K562 (cell line): ENCODE results near the gene NECAB2. TPM values are rescaled to one million over a fixed set of nuclear protein-coding genes. Genes with fewer than 3 reads are reported as not detected.
A peak's percentile ranks its signal among the peaks of the same experiment; 100 is the strongest.

Experiments used
- ATAC-seq: fragments of 200-7000 bp; cut with Tn5 transposase; 3 replicates; pipeline ENCODE4 v1.9.1; 2020; ENCODE audit warnings: moderate library complexity
- BruUV-seq: library from RNA; stranded (reverse); fragments of 400-500 nt; replicated peaks from 2 replicates; lab custom pipeline; 2021; lab: Mats Ljungman, UMichigan
- CTCF ChIA-PET: fragments of 300-600 bp; formaldehyde crosslinking; extraction: SDS; loops from one replicate; lab custom pipeline; 2021; ENCODE audit warnings: low intra/inter-chr PET ratio; lab: Yijun Ruan, JAX
- POLR2A ChIA-PET: fragments of 300-600, 350-650 bp; sonication (Branson Sonifier 250); formaldehyde crosslinking; extraction: SDS; loops from one replicate; lab custom pipeline; 2021; ENCODE audit warnings: antibody characterized with exemption, inconsistent platforms; lab: Yijun Ruan, JAX
- DNase-seq, 4 experiments: peaks; one replicate each; pipeline versions ENCODE4 v3.0.0 to v3.0.0-alpha.2; 2011 to 2018; ENCODE audit warnings: low spot score in 3 of 4, mixed read lengths in 3 of 4; ENCODE audit errors: extremely low read depth in 1 of 4
- FAIRE-seq: peaks from 2 replicates; lab custom pipeline; 2011; peaks lifted over from hg19 to GRCh38; lab: Jason Lieb, UNC
- H2AFZ ChIP-seq: 2 replicates; pipeline ENCODE4 v1.6.0; 2011; ENCODE audit warnings: low read depth, low read length, control low read depth, inconsistent platforms
- H3K27ac ChIP-seq: fragments of 200-600 bp; 3 replicates; pipeline ENCODE4 v1.8.0; 2011; ENCODE audit warnings: low read depth, mild to moderate bottlenecking, control low read depth, inconsistent platforms, low read length, moderate library complexity, mixed read lengths; ENCODE audit errors: extremely low read depth
- H3K27me3 ChIP-seq, 2 experiments: fragments of 300-600 bp in 1 of 2; 2 replicates in 1 of 2; 3 replicates in 1 of 2; pipeline versions ENCODE4 v1.6.0 to v1.8.0; 2011; ENCODE audit warnings: inconsistent platforms in 2 of 2, low read length in 2 of 2, mild to moderate bottlenecking in 1 of 2, mixed read lengths in 1 of 2, moderate library complexity in 1 of 2; ENCODE audit not compliant: control insufficient read depth in 2 of 2, insufficient read depth in 2 of 2
- H3K36me3 ChIP-seq: fragments of 300-600 bp; 3 replicates; pipeline ENCODE4 v1.8.0; 2011; ENCODE audit warnings: mild to moderate bottlenecking, low read length, inconsistent platforms; ENCODE audit not compliant: control insufficient read depth, insufficient read depth
- H3K4me1 ChIP-seq, 2 experiments: fragments of 200-600 bp in 1 of 2; replicated peaks in 1 of 2; 2 replicates in 1 of 2; 3 replicates in 1 of 2; pipeline versions ENCODE4 v1.5.1 to v1.8.0; 2011; ENCODE audit warnings: inconsistent platforms in 2 of 2, low read length in 2 of 2, mild to moderate bottlenecking in 1 of 2, mixed read lengths in 1 of 2, moderate library complexity in 1 of 2; ENCODE audit not compliant: control insufficient read depth in 2 of 2, insufficient read depth in 2 of 2
- H3K4me2 ChIP-seq: 2 replicates; pipeline ENCODE4 v1.6.1; 2011; ENCODE audit warnings: low read length, control low read depth, inconsistent platforms, mixed read lengths; ENCODE audit not compliant: insufficient read depth
- H3K4me3 ChIP-seq: fragments of 200-600 bp; sonication (generic), shearing (Covaris generic); 2 replicates; pipeline ENCODE4 v1.5.1; 2016; ENCODE audit warnings: control low read depth, inconsistent platforms
- H3K79me2 ChIP-seq: fragments of 200-600 bp; 3 replicates; pipeline ENCODE4 v1.8.0; 2011; ENCODE audit warnings: low read length, inconsistent platforms; ENCODE audit not compliant: control insufficient read depth, insufficient read depth
- H3K9ac ChIP-seq, 2 experiments: 2 replicates each; pipeline versions ENCODE4 v1.6.0 to v1.6.1; 2011; ENCODE audit warnings: low read depth in 2 of 2, low read length in 2 of 2, control low read depth in 1 of 2, inconsistent platforms in 1 of 2, mild to moderate bottlenecking in 1 of 2, mixed read lengths in 1 of 2; ENCODE audit not compliant: insufficient read depth in 1 of 2
- H3K9me1 ChIP-seq: one replicate; pipeline ENCODE4 v1.6.0; 2011; ENCODE audit warnings: inconsistent platforms, mild to moderate bottlenecking, low read length, moderate library complexity; ENCODE audit not compliant: control insufficient read depth, insufficient read depth
- H3K9me3 ChIP-seq: replicated peaks from 2 replicates; pipeline ENCODE4 v1.5.1; 2011; ENCODE audit warnings: low read depth, low read length, inconsistent platforms; ENCODE audit not compliant: control insufficient read depth, insufficient read depth
- H4K20me1 ChIP-seq: replicated peaks from 2 replicates; pipeline ENCODE4 v1.6.1; 2011; ENCODE audit warnings: low read length, inconsistent platforms, mixed read lengths; ENCODE audit not compliant: control insufficient read depth, insufficient read depth
- CREB1 ChIP-seq, 2 experiments: sonication (generic) in 1 of 2; formaldehyde crosslinking in 1 of 2; IDR thresholded peaks; 2 replicates each; pipeline versions ENCODE4 v1.6.1 to v1.8.0; 2012 to 2022; ENCODE audit warnings: inconsistent platforms in 1 of 2, mild to moderate bottlenecking in 1 of 2, missing genetic modification reagents in 1 of 2, moderate library complexity in 1 of 2
- EGR1 ChIP-seq: fragments of 450-650 bp; conservative IDR thresholded peaks from 2 replicates; pipeline ENCODE4 v1.6.1; 2017; ENCODE audit warnings: mild to moderate bottlenecking
- MAFG ChIP-seq: fragments of 450-650 bp; conservative IDR thresholded peaks from 2 replicates; pipeline ENCODE4 v1.6.1; 2016; ENCODE audit warnings: missing genetic modification characterization, missing compliant biosample characterization
- NR3C1 ChIP-seq: sonication (generic); formaldehyde crosslinking; IDR thresholded peaks from 2 replicates; pipeline ENCODE4 v1.8.1; 2022; ENCODE audit warnings: missing genetic modification reagents
- PHF20 ChIP-seq: fragments of 450-650 bp; IDR thresholded peaks from 2 replicates; pipeline ENCODE4 v1.6.1; 2018; ENCODE audit not compliant: partially characterized antibody
- TEAD4 ChIP-seq, 2 experiments: sonication (generic) in 1 of 2; formaldehyde crosslinking in 1 of 2; IDR thresholded peaks; 2 replicates each; pipeline versions ENCODE4 v1.6.1 to v1.8.0; 2012 to 2022; ENCODE audit warnings: borderline replicate concordance in 1 of 2, inconsistent platforms in 1 of 2, low read length in 1 of 2, mild to moderate bottlenecking in 1 of 2, missing genetic modification reagents in 1 of 2
- ZBTB43 ChIP-seq: sonication (generic); formaldehyde crosslinking; IDR thresholded peaks from 2 replicates; pipeline ENCODE4 v1.8.0; 2023; ENCODE audit warnings: mild to moderate bottlenecking, missing genetic modification reagents
- ZNF165 ChIP-seq: fragments of 250-450 bp; sonication (Bioruptor Pico); IDR thresholded peaks from 2 replicates; pipeline ENCODE4 v1.4.0; 2020; ENCODE audit warnings: borderline replicate concordance
- ZNF174 ChIP-seq: fragments of 250-450 bp; sonication (Bioruptor Pico); IDR thresholded peaks from 2 replicates; pipeline ENCODE4 v1.4.0; 2020; ENCODE audit warnings: mild to moderate bottlenecking
- whole genome bisulfite sequencing: fragments of 100-300 bp; shearing (Covaris generic); methylation state at CpG from one replicate; pipeline ENCODE4 v1.1.6; 2016; ENCODE audit warnings: low coverage, mixed read lengths; ENCODE audit not compliant: insufficient coverage; ENCODE audit errors: missing lambda C conversion rate; 5-methylcytosine and 5-hydroxymethylcytosine counted together
- in situ Hi-C: fragments of 300-500 bp; cut with MboI; formaldehyde crosslinking; loops from 4 replicates; pipeline ENCODE4 v1.15.0; 2018; ENCODE audit warnings: inconsistent platforms, mixed read lengths
- intact Hi-C: fragments of 100-400 bp; cut with micrococcal nuclease; formaldehyde crosslinking; loops from 2 replicates; pipeline ENCODE4 v1.14.2; 2022
- polyA plus RNA-seq, 8 experiments: library from polyadenylated mRNA; depleted of rRNA in 4 of 8; stranded (reverse) in 5 of 8; unstranded in 3 of 8; fragments of >200 nt; fragmentation: Nextera tagmentation in 2 of 8; fragmentation: Illumina TruSeq in 1 of 8; extraction: Ambion mirVana in 2 of 8; extraction: Trizol in 1 of 8; gene quantifications; 2 replicates each; pipeline versions ENCODE4 v1.2.1 to v1.2.3, GENCODE V29; 2011 to 2014; ENCODE audit warnings: inconsistent platforms in 1 of 8, missing spikeins in 1 of 8
- total RNA-seq, 7 experiments: library from RNA; depleted of rRNA in 6 of 7; stranded (reverse); fragments of >200 nt in 6 of 7; fragmentation: Illumina TruSeq in 2 of 7; extraction: Trizol in 2 of 7; gene quantifications; 2 replicates each; pipeline versions ENCODE4 v1.2.1 to v1.2.3, GENCODE V29; 2011 to 2021; ENCODE audit warnings: low replicate concordance in 1 of 7

Gene NECAB2
- total and polyA plus RNA-seq, 9 of the 15 experiments (the other 6 are each of a cell fraction or from before 2014, with no cell fraction given): 0.03 to 0.28 TPM; not detected in 7

GRCh38 chr16:83932955-83933673 is 34.9 kb upstream of the NECAB2 start (continued):
- TF ChIP-seq ZNF174 (CRISPR knock-in tag): no peak
- TF ChIP-seq CREB1 (IDR thresholded peaks at IDR 0.05): no peak
- 0 out of 2 replicates have a peak, but pooled peaks have one; percentile 1 for TF ChIP-seq CREB1 (CRISPR knock-in tag; IDR thresholded peaks at IDR 0.05)
- TF ChIP-seq ZBTB43: no peak
- TF ChIP-seq PHF20: no peak

- no peaks in the 10 kb centered on the region for H3K36me3 ChIP-seq
- intact Hi-C loops: no loop called here
- peaks cover 0 to 42% of the 10 kb centered on the region in 2 experiments; a peak in 2 of 5 replicates for H3K4me1 ChIP-seq
- FAIRE-seq (no peak), ATAC-seq (no peak), DNase-seq (no peak)
- peaks cover 65 to 88% of the 10 kb centered on the region in 2 experiments for H3K27me3 ChIP-seq
- peaks cover 21% of the 10 kb centered on the region for H4K20me1 ChIP-seq
- no peak overlapping the region for H3K4me3 ChIP-seq
- TF ChIP-seq TEAD4 (IDR thresholded peaks at IDR 0.05; ENCODE audit: low read length) (no peak), TEAD4 (CRISPR knock-in tag; IDR thresholded peaks at IDR 0.05; ENCODE audit: borderline replicate concordance) (no peak), EGR1 (0 out of 2 replicates have a peak, but pooled peaks have one; percentile 6), ZNF165 (CRISPR knock-in tag) (no peak), NR3C1 (CRISPR knock-in tag) (no peak), MAFG (tag) (no peak)
- in situ Hi-C loops: no loop called here
- CTCF ChIA-PET: no interaction called here
- 2% methylated on average over 28 of the region's 28 CpGs for WGBS
- POLR2A ChIA-PET: interaction anchor here (0.6 to 1.4 kb wide), 4 partner anchors 9 to 115 kb away, joined by 3 to 4 read pairs (median 4); no protein-coding TSS in a partner anchor
- H3K9ac ChIP-seq: no peak overlapping the region
- H3K27ac ChIP-seq: no peak overlapping the region
- no peak overlapping the region for H3K4me2 ChIP-seq
- no peaks in the 10 kb centered on the region for H3K9me1 ChIP-seq
- H3K79me2 ChIP-seq: no peaks in the 10 kb centered on the region
- no TSS peak for BruUV-seq
- no peaks in the 10 kb centered on the region for H3K9me3 ChIP-seq
- H2AFZ ChIP-seq: no peak overlapping the region
These were observed 34.0 kb upstream of the NECAB2 start for GRCh38 chr16:83933885-83934683.
